Neuronal stem cell (in vitro differentiated cells): ENCODE measurements around the gene RANBP3L.

Experiments used
- DNase-seq: peaks from one replicate; pipeline ENCODE4 v3.0.0-alpha.2; 2013; ENCODE audit warnings: low spot score
- H2AFZ ChIP-seq: one replicate; pipeline ENCODE4 v1.6.1; 2013; ENCODE audit warnings: mild to moderate bottlenecking, low read length, inconsistent platforms
- H2AK5ac ChIP-seq: 2 replicates; pipeline ENCODE4 v1.6.1; 2013; ENCODE audit warnings: low read depth, mild to moderate bottlenecking, inconsistent platforms, low read length, moderate library complexity, mixed read lengths
- H2BK120ac ChIP-seq: 2 replicates; pipeline ENCODE4 v1.6.1; 2013; ENCODE audit warnings: low read depth, mild to moderate bottlenecking, inconsistent platforms, low read length, moderate library complexity, mixed read lengths
- H2BK12ac ChIP-seq: one replicate; pipeline ENCODE4 v1.6.1; 2013; ENCODE audit warnings: low read length, inconsistent platforms
- H2BK15ac ChIP-seq: 2 replicates; pipeline ENCODE4 v1.6.1; 2013; ENCODE audit warnings: mild to moderate bottlenecking, low read length, inconsistent platforms, mixed read lengths
- H2BK5ac ChIP-seq: one replicate; pipeline ENCODE4 v1.6.1; 2013; ENCODE audit warnings: inconsistent platforms, mild to moderate bottlenecking, low read length, moderate library complexity
- H3K14ac ChIP-seq: one replicate; pipeline ENCODE4 v1.6.1; 2013; ENCODE audit warnings: low read length, inconsistent platforms
- H3K18ac ChIP-seq: 2 replicates; pipeline ENCODE4 v1.6.1; 2013; ENCODE audit warnings: low read length, inconsistent platforms
- H3K23ac ChIP-seq: 2 replicates; pipeline ENCODE4 v1.6.1; 2013; ENCODE audit warnings: low read depth, mild to moderate bottlenecking, mixed read lengths, low read length, inconsistent platforms; ENCODE audit not compliant: poor library complexity
- H3K27ac ChIP-seq: replicated peaks from 3 replicates; pipeline ENCODE4 v1.5.1; 2013; ENCODE audit warnings: low read length, inconsistent platforms
- H3K27me3 ChIP-seq, 3 experiments: 2 replicates each; pipeline ENCODE4 v1.6.1; 2013; ENCODE audit warnings: low read length in 3 of 3, mild to moderate bottlenecking in 2 of 3, inconsistent platforms in 1 of 3, low read depth in 1 of 3, mixed read lengths in 1 of 3, moderate library complexity in 1 of 3; ENCODE audit not compliant: control insufficient read depth in 3 of 3, insufficient read depth in 3 of 3
- H3K36me3 ChIP-seq, 2 donors: replicated peaks in 1 of 2; 2 replicates each; pipeline ENCODE4 v1.6.1; 2013; ENCODE audit warnings: low read length in 2 of 2; ENCODE audit not compliant: control insufficient read depth in 2 of 2, insufficient read depth in 2 of 2
- H3K4ac ChIP-seq: 2 replicates; pipeline ENCODE4 v1.6.1; 2013; ENCODE audit warnings: inconsistent platforms, mild to moderate bottlenecking, low read length, moderate library complexity
- H3K4me1 ChIP-seq, 2 donors: 1 replicate in 1 of 2; 2 replicates in 1 of 2; pipeline ENCODE4 v1.6.1; 2013; ENCODE audit warnings: low read length in 2 of 2, low read depth in 1 of 2; ENCODE audit not compliant: control insufficient read depth in 2 of 2, insufficient read depth in 1 of 2
- H3K4me2 ChIP-seq: one replicate; pipeline ENCODE4 v1.6.1; 2013; ENCODE audit warnings: mild to moderate bottlenecking, low read length, inconsistent platforms; ENCODE audit not compliant: insufficient read depth, poor library complexity, severe bottlenecking
- H3K4me3 ChIP-seq, 2 donors: 2 replicates each; pipeline ENCODE4 v1.5.1; 2013; ENCODE audit warnings: low read length in 2 of 2, mild to moderate bottlenecking in 2 of 2, inconsistent platforms in 1 of 2, moderate library complexity in 1 of 2
- H3K79me1 ChIP-seq: one replicate; pipeline ENCODE4 v1.6.1; 2013; ENCODE audit warnings: low read depth, mild to moderate bottlenecking, inconsistent platforms, low read length, moderate library complexity
- H3K9ac ChIP-seq: one replicate; pipeline ENCODE4 v1.6.1; 2013; ENCODE audit warnings: mild to moderate bottlenecking, low read depth, low read length, inconsistent platforms; ENCODE audit not compliant: poor library complexity
- H3K9me3 ChIP-seq, 2 donors: replicated peaks in 1 of 2; 2 replicates each; pipeline versions ENCODE3 to v1.6.1; 2013; ENCODE audit warnings: low read length in 2 of 2, mild to moderate bottlenecking in 2 of 2, inconsistent platforms in 1 of 2, low read depth in 1 of 2, mixed read lengths in 1 of 2, moderate library complexity in 1 of 2; ENCODE audit not compliant: control insufficient read depth in 2 of 2, insufficient read depth in 1 of 2
- H4K8ac ChIP-seq: one replicate; pipeline ENCODE4 v1.6.1; 2013; ENCODE audit warnings: low read depth, mild to moderate bottlenecking, inconsistent platforms, low read length, moderate library complexity
- H4K91ac ChIP-seq: one replicate; pipeline ENCODE4 v1.6.1; 2013; ENCODE audit warnings: low read length, low read depth, mild to moderate bottlenecking, inconsistent platforms; ENCODE audit not compliant: poor library complexity
- WGBS, 2 donors: extraction: QIAGEN DNeasy Blood & Tissue Kit; methylation state at CpG; one replicate each; pipeline ENCODE4 v1.1.7; 2013; ENCODE audit warnings: missing lambda C conversion rate in 2 of 2, mixed read lengths in 1 of 2; ENCODE audit not compliant: insufficient read length in 2 of 2, insufficient replicate concordance in 1 of 2; ENCODE audit errors: extremely low coverage in 2 of 2; 5-methylcytosine and 5-hydroxymethylcytosine counted together

The RANBP3L gene

DNA sequence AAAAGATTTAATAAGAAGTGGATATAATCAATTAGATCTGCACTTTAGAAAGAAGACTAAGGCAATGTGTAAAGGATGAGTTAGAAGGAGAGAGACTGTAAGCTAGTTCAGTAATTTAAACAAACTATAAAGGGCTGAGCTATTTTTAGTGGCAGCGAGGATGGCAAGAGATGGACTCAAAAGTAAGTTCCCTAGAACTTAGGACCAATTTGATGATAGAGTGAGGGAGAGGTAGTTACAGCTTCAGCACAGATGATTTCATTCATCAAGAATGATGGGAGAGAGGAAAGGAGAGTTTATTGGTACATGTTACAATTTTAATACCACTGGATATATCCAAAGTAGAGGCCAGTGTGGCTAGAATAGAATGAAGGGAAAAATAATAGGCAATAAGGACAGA lies 79.1 kb downstream of the RANBP3L start:
- H3K4ac ChIP-seq, result no peak overlapping the region
- H3K9me3 ChIP-seq, result no peaks in the 10 kb centered on the region
- H2BK120ac ChIP-seq, result no peak overlapping the region
- no peak overlapping the region for H3K4me3 ChIP-seq
- no peak overlapping the region for H2AK5ac ChIP-seq
- DNase-seq, result no peak
- no peak overlapping the region for H2AFZ ChIP-seq
- H3K36me3 ChIP-seq, result peaks cover 6 to 90% of the 10 kb centered on the region in 2 donors
- H2BK12ac ChIP-seq, result no peak overlapping the region
- no peak overlapping the region for H4K8ac ChIP-seq
- H3K23ac ChIP-seq, result no peak overlapping the region
- no peak overlapping the region for H3K18ac ChIP-seq
- no peaks in the 10 kb centered on the region for H3K79me1 ChIP-seq
- H2BK15ac ChIP-seq, result no peak overlapping the region
- no peaks in the 10 kb centered on the region for H3K4me1 ChIP-seq
- no peak overlapping the region for H3K9ac ChIP-seq
- no peak overlapping the region for H4K91ac ChIP-seq
- H3K4me2 ChIP-seq, result no peak overlapping the region
- H2BK5ac ChIP-seq, result no peak overlapping the region
- H3K14ac ChIP-seq, result no peak overlapping the region
- WGBS, 2 donors, result no CpG with 5 or more reads among the region's 1 CpG
- H3K27ac ChIP-seq, result no peak overlapping the region
- H3K27me3 ChIP-seq, result no peaks in the 10 kb centered on the region

DNA sequence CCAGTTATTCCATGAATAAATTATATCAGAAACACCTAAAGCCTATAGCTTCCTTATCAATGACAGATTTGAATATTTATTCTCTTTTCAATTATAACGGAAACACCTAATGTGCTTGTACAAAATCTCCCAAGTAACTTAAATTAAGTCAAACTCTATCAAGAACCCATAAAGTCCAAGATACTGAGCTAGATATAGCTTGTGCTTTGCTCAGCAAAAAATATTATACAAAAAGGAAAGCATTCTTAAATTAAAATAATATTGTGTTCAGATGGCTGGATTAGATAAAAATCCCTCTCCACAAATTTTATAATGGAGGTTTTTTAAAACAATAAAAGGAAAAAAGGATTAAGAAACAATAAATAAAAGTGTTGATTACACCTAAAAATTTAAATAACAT lies 83.7 kb downstream of the RANBP3L start:
- Histone ChIP-seq H3K4ac (no peak overlapping the region), H4K91ac (no peak overlapping the region), H3K4me1 (no peaks in the 10 kb centered on the region), H2BK5ac (no peak overlapping the region), H3K4me2 (no peak overlapping the region), H3K27me3 (no peaks in the 10 kb centered on the region), H2AFZ (no peak overlapping the region), H3K4me3 (no peak overlapping the region), H4K8ac (no peak overlapping the region), H2AK5ac (no peak overlapping the region), H2BK15ac (no peak overlapping the region), H2BK120ac (no peak overlapping the region), H3K9me3 (no peaks in the 10 kb centered on the region), H3K36me3 (peaks cover 4 to 95% of the 10 kb centered on the region in 2 donors), H3K9ac (no peak overlapping the region), H2BK12ac (no peak overlapping the region), H3K27ac (no peak overlapping the region), H3K18ac (no peak overlapping the region), H3K79me1 (no peaks in the 10 kb centered on the region), H3K23ac (no peak overlapping the region), H3K14ac (no peak overlapping the region)
- WGBS, 2 donors, result no CpG with 5 or more reads among the region's 1 CpG
- DNase-seq, result no peak

DNA sequence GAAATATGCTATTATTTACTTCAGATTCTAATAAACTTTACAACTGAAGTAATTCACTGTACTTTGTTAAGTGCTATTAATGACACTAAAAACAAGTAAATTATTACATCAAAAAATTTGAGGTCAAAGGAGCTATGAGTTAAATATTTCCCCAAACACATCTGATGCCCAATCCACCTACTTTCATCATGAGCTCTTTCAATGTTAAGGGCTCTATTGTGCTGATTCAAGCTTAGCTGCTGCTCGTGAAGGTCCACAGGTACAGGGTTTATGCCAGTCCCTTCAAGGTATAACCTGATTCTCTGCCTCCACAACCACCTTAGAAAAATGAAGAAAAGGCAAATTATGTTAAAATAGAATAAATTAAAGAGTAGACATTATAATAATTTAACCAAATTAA lies 84.1 kb downstream of the RANBP3L start:
- Histone ChIP-seq H2BK15ac (no peak overlapping the region), H3K36me3 (peaks cover 5 to 95% of the 10 kb centered on the region in 2 donors), H3K27me3 (no peaks in the 10 kb centered on the region), H2BK120ac (no peak overlapping the region), H4K8ac (no peak overlapping the region), H2BK5ac (no peak overlapping the region), H3K23ac (no peak overlapping the region), H4K91ac (no peak overlapping the region), H3K79me1 (no peaks in the 10 kb centered on the region), H3K18ac (no peak overlapping the region), H3K4ac (no peak overlapping the region), H3K4me3 (no peak overlapping the region), H3K4me2 (no peak overlapping the region), H2AFZ (no peak overlapping the region), H3K9ac (no peak overlapping the region), H3K14ac (no peak overlapping the region), H3K9me3 (no peaks in the 10 kb centered on the region), H3K27ac (no peak overlapping the region), H2AK5ac (no peak overlapping the region), H2BK12ac (no peak overlapping the region), H3K4me1 (no peaks in the 10 kb centered on the region)
- no peak for DNase-seq
- no CpG with 5 or more reads among the region's 1 CpG for WGBS, 2 donors

DNA sequence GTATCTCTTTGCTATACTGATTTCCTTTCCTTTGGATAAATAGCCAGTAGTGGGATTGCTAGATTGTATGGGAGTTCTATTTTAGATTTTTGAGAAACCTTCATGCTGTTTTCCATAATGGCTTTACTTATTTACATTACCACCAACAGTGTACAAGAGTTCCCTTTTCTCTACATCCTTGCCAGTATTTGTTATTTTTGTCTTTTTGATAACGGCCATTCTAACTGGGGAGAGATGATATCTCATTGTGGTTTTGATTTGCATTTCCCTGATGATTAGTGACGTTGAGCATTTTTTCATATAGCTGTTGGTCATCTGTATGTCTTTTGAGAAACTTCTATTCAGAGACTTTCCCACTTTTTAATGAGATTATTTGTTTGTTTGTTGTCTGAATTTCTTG lies 85.8 kb downstream of the RANBP3L start:
- H3K27ac ChIP-seq, result no peak overlapping the region
- no peak overlapping the region for H3K14ac ChIP-seq
- H3K18ac ChIP-seq, result no peak overlapping the region
- no CpG with 5 or more reads among the region's 2 CpGs for WGBS, 2 donors
- H2BK15ac ChIP-seq, result no peak overlapping the region
- H3K36me3 ChIP-seq, result peaks cover 6 to 94% of the 10 kb centered on the region in 2 donors
- no peak for DNase-seq
- no peak overlapping the region for H2AFZ ChIP-seq
- H3K23ac ChIP-seq, result no peak overlapping the region
- no peak overlapping the region for H4K91ac ChIP-seq
- no peak overlapping the region for H2BK5ac ChIP-seq
- no peaks in the 10 kb centered on the region for H3K79me1 ChIP-seq
- H4K8ac ChIP-seq, result no peak overlapping the region
- H3K4me2 ChIP-seq, result no peak overlapping the region
- no peak overlapping the region for H3K9ac ChIP-seq
- H3K4ac ChIP-seq, result no peak overlapping the region
- no peak overlapping the region for H2BK12ac ChIP-seq
- no peaks in the 10 kb centered on the region for H3K4me1 ChIP-seq
- H3K4me3 ChIP-seq, result no peak overlapping the region
- no peaks in the 10 kb centered on the region for H3K27me3 ChIP-seq
- H2BK120ac ChIP-seq, result no peak overlapping the region
- no peak overlapping the region for H2AK5ac ChIP-seq
- H3K9me3 ChIP-seq, result no peaks in the 10 kb centered on the region
